ENCODE measurements around the gene TIMP4.

Gene TIMP4

GRCh38 chr3:12147049-12147780 is 11.5 kb downstream of the TIMP4 start:
- no peak for DNase-seq

DNA sequence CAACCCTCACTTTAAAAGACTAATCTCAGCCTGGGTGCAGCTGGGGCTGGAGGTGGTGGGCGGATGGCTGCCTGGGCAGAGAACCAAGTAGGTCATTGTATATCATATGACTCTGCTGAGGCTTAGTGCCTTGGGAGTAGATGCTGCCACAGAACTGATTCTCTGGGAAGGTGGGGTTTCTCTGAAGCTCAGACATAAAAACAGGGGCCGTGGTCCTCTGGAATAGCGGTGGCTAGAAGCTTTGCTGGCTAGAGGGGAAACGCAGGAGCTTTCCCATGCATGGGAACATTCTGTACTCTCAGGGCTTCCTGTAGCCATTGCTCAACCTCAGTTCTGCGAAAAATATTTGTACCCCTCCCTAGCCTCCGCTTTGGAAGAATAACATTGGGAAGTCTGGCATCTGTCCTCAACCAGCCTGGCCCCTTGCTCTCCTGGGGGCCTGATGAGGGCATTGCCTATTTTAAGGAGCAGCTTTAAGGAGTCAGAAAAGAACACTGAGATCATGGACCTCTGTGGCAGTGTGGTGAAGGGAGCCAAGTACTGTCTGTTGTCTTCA is 14.7 kb downstream of the TIMP4 start:
- DNase-seq = no peak

DNA sequence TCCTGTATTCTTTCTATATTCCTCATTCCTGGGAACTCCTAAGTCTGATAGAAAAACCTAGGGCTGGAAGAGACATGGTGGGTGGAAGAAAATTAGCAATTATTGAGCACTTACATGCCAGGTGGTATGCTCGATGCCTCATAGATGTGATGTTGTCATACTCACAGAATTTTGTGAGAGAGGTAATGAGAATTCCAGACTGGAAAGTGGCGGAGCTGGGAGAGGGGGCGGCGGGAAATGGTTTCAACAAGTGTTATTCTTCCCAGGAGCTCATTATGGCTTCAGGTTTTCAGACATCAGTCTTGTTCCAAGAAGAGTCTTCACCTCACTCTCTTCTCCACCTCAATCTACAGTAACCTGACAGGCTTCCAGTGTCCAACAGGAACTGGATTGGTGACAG is 16.2 kb downstream of the TIMP4 start:
- no peak for DNase-seq

DNA sequence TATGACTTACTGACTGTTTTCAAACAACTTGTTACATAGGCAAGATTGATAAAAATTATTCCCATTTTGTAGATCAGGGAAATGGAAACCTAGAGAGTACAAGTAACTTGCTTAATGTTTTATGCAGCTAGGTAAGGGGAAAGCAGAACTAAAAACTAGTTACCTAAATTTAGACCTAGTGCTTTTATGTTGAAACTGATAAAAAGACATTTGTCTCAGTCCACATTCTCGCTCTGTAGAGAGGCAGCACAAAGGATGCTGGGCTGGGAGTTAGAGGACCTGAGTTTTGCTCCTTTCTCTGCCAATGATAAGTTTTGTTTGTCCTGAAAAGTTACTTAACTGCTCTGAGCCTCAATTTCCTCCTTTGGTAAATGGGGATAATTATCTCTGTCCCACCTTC is 17.4 kb downstream of the TIMP4 start:
- DNase-seq = no peak

GRCh38 chr3:12139111-12139511 is 19.6 kb downstream of the TIMP4 start:
- no peak for DNase-seq

DNA sequence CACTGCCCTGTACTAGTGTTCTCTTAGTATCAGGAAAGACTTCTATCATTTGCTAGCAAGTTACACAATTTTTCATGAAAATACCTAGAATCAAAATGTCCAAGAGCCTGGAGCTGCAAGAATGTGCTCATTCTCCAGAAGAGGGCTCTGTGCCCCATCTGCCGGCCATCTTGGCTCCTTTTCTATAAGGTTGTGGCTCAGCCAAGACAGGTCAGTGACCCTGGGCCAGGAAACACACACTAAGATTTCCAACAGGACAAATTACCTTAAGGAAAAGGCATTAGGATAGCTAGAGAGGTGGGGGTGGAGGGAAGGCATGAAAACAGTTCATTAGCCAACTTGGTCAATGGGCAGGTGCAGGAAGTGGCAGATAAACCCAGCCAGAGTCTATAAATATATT is 20.7 kb downstream of the TIMP4 start:
- peak; percentile 71 for DNase-seq

GRCh38 chr3:12136371-12136770 is 22.3 kb downstream of the TIMP4 start:
- DNase-seq = no peak

DNA sequence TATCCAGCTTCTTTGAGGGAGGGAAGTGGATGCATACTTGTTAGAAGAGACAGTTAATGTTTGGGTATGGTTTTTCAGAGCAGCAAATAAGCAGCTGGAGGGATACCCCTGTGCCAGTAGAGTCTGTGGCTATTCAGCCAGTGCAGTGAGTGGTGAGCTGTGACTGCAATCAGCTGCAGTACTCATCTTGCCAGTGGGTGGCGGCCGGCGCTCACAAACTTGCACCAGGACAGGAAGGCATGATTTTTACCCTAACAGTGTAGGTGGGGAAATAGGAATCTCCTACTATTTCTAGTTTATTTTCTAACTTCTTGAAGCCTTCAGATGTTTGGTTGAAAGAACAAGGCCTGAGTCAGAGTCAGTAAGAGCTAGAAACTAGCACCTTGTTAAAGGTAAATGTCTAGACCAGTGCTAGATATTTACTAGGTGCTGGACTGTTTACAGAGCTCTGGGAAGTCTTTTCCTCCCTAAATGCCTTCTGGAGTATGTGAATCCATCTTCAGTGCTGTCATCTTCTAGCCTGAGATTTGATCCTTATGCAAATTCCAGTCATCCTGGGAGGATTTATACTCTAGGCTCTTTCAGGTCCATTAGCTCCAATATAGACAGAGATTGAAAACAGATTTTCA is 23.6 kb downstream of the TIMP4 start:
- DNase-seq = peak; percentile 76

DNA sequence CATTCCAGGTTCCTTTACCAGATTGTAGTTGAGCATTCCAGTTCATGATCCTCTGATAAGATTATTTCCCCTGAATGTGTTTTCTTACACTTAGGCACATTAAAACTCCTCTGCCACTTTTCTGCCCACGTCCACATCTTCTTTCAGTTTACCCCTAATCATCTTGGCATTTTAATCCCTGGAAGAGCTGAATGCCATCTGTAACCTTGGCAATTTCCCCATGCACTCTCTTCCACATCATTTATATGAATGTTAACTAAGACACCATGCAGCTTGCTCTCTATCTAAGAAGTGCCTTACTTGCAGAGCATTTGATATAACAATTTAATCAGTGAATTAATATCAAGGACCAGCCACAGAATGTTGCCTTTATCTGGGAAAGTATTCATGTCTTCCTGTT is 25.8 kb downstream of the TIMP4 start:
- DNase-seq = no peak

DNA sequence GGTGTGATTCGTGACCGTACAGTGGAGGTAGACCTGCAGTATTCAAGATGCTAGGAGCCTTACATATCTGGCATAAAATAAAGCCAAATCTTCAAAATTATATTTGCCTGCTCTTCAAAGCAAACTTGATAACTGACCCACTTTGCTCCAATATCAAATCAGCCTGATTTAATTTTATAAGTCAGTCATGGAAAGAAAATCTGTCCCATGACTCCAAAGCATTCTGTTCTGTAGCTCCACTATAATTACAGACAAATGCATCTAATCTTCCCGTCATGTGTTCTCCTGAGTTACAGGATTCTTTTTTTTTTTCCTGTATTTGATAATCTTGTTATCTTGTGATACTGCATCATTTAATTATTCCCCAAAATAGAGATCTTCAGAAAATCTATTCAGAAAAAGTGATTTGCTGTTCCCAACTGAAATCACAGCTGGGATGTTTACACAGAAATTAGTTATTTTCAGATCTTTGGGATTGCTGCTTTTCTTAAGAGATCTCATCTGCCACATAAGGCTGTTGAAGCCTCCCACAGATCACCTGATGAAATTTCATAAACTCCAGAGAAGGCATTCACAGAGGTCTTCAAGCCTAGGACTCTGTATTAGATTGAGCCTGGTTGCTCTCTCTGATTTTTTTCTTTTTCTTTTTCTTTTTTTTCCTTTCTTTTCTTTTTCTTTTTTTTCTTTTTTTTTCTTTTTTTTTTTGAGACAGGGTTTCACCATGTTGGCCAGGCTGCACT is 27.2 kb downstream of the TIMP4 start:
- no peak for DNase-seq

DNA sequence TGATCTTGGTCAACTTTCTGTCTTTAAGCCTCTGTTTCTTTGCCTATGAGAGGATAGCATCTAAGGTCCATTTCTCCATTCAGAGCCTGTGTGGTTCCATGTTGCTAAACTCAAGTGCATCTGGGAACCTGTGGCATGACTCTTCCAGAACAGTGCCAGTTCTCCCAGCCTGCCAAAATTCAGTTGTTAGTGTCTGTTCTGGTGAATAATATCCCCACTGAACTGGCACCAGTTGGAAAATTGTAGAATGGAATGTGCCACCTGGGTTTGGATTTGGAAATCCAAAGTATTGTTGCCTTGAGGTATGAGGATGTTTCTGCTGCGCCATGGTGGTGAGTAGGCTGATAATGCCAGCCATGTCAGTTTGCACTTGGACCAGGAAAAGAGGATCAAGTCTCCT is 31.3 kb downstream of the TIMP4 start:
- DNase-seq = no peak

- no peak for DNase-seq
Observed at GRCh38 chr3:12125772-12126171, 32.9 kb downstream of the TIMP4 start.

- no peak for DNase-seq
Observed at GRCh38 chr3:12121466-12121865, 37.2 kb downstream of the TIMP4 start.

GRCh38 chr3:12120374-12121140 is 38.2 kb downstream of the TIMP4 start:
- DNase-seq = peak; percentile 90

- DNase-seq = no peak
Observed at GRCh38 chr3:12117473-12117872, 41.2 kb downstream of the TIMP4 start.

GRCh38 chr3:12116870-12117269 is 41.8 kb downstream of the TIMP4 start:
- no peak for DNase-seq

GRCh38 chr3:12115849-12116248 is 42.9 kb downstream of the TIMP4 start:
- no peak for DNase-seq

DNA sequence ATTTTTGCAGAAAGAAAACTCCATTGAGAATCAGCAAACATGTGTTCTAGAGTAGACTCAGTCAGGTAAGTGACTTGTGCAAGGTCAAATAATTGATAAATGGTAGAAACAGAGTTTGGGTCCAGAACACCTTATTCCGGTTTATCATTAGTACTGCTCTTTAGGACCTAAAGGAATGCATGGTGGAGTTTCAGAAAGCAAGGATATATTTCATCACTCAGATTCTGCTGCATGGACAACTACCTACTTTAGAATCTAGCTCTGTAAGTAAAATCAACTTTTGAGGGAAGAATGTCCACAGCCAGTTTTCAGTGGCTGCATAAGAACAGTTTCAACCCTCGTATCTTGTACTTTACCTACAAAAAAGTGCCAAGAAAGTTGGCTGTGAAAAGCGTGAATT is 43.6 kb downstream of the TIMP4 start:
- no peak for DNase-seq

DNA sequence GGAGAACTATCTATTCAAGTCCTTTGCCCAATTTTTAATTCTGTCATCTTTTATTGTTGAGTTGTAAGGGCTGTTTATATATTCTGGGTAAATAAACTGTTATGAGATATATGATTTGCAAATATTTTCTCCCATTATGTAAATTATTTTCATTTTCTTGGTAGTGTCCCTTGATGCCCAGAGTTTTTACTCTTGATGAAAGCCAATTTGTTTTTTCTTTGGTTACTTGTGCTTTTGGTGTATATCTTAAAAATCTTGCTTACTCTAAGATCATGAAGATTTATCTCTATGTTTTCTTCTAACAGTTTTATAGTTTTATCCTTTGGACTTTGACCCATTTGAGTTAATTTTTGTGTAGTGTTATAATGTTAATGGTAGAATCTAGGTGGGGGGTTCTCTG is 44.5 kb downstream of the TIMP4 start:
- DNase-seq = no peak

- DNase-seq = no peak
Observed at GRCh38 chr3:12107071-12107713, 51.5 kb downstream of the TIMP4 start.
